HG02759 (cell line): ENCODE data around the gene GBP3.
"Not testable (repeated sequence)": the region's sequence is repeated elsewhere in the genome, so short reads cannot be mapped to it uniquely, and the experiment has no call there.

Source experiments
- ATAC-seq: cut with Tn5 transposase; IDR thresholded peaks from one replicate; pipeline ENCODE4 v1.9.1; 2021; ENCODE audit warnings: mild to moderate bottlenecking, moderate library complexity; ENCODE audit not compliant: unreplicated experiment

Gene GBP3

GRCh38 chr1:89022167-89022959, at the start of gene GBP3:
Gene GBP3 (minus strand): TSS chr1:89022866. CDS start chr1:89020721, 2,145 bp downstream.
- ATAC-seq, result peak; percentile 80

- no peak for ATAC-seq
Measured at GRCh38 chr1:89070509-89070908, 47.8 kb upstream of the GBP3 start.

- no peak for ATAC-seq
Measured at GRCh38 chr1:89069951-89070350, 47.3 kb upstream of the GBP3 start.

- ATAC-seq, result no peak
Measured at GRCh38 chr1:89068291-89068690, 45.6 kb upstream of the GBP3 start.

GRCh38 chr1:89065079-89065868, 42.6 kb upstream of the GBP3 start, which contains the start of gene GBP1:
Gene GBP1 (minus strand): TSS chr1:89065208. CDS start chr1:89063234, 1,974 bp downstream.
- ATAC-seq, result peak; percentile 71

GRCh38 chr1:89064632-89065031, 42.0 kb upstream of the GBP3 start:
- peak; percentile 52 for ATAC-seq

GRCh38 chr1:89063094-89063493, 40.4 kb upstream of the GBP3 start:
- no peak for ATAC-seq

GRCh38 chr1:89060091-89060490, 37.4 kb upstream of the GBP3 start:
- ATAC-seq, result no peak

- ATAC-seq, result no peak
Measured at GRCh38 chr1:89051955-89052312, 29.3 kb upstream of the GBP3 start.

- ATAC-seq, result no peak
Measured at GRCh38 chr1:89051300-89051954, 28.8 kb upstream of the GBP3 start.

- ATAC-seq, result no peak
Measured at GRCh38 chr1:89050649-89051033, 28.0 kb upstream of the GBP3 start.

GRCh38 chr1:89049901-89050648, 27.4 kb upstream of the GBP3 start:
- not testable (repeated sequence) for ATAC-seq

- not testable (repeated sequence) for ATAC-seq
Measured at GRCh38 chr1:89049187-89049586, 26.5 kb upstream of the GBP3 start.

- ATAC-seq, result no peak
Measured at GRCh38 chr1:89047734-89048133, 25.1 kb upstream of the GBP3 start.

- ATAC-seq, result peak; percentile 62
Measured at GRCh38 chr1:89046318-89047183, 23.9 kb upstream of the GBP3 start.

- ATAC-seq, result no peak
Measured at GRCh38 chr1:89044970-89045721, 22.5 kb upstream of the GBP3 start.

GRCh38 chr1:89043940-89044339, 21.3 kb upstream of the GBP3 start:
- ATAC-seq, result no peak

- no peak for ATAC-seq
Measured at GRCh38 chr1:89042491-89042890, 19.8 kb upstream of the GBP3 start.

GRCh38 chr1:89041721-89042120, 19.1 kb upstream of the GBP3 start:
- no peak for ATAC-seq
